Vagina (tissue), 2 donors: ENCODE data around the gene ZFP2. TPM values are rescaled to one million over a fixed set of nuclear protein-coding genes. Genes with fewer than 3 reads are reported as not detected.

Source experiments
- DNase-seq, 2 donors: peaks; one replicate each; pipeline ENCODE4 v3.0.0-alpha.2; 2017; ENCODE audit errors: extremely low spot score in 2 of 2
- H3K27ac ChIP-seq: fragments of 200-600 bp; sonication (generic); one replicate; pipeline ENCODE4 v1.5.1; 2019
- H3K27me3 ChIP-seq: fragments of 200-600 bp; sonication (generic); one replicate; pipeline ENCODE4 v1.5.1; 2019
- H3K36me3 ChIP-seq, 2 donors: fragments of 200-600 bp; sonication (generic); one replicate each; pipeline ENCODE4 v1.5.1; 2017 to 2019
- H3K4me1 ChIP-seq: fragments of 200-600 bp; sonication (generic); one replicate; pipeline ENCODE4 v1.5.1; 2019
- H3K4me3 ChIP-seq, 2 donors: fragments of 200-600 bp; sonication (generic); 1 replicate in 1 of 2; 2 replicates in 1 of 2; pipeline ENCODE4 v1.5.1; 2016 to 2019
- H3K9me3 ChIP-seq: fragments of 200-600 bp; sonication (generic); one replicate; pipeline ENCODE4 v1.5.1; 2019
- POLR2A ChIP-seq, 2 donors: fragments of 450-650 bp; IDR thresholded peaks; one replicate each; pipeline ENCODE4 v1.6.1; 2017; ENCODE audit warnings: antibody characterized with exemption in 2 of 2, mild to moderate bottlenecking in 2 of 2, moderate library complexity in 2 of 2
- POLR2AphosphoS5 ChIP-seq, 2 donors: sonication (generic); formaldehyde crosslinking; IDR thresholded peaks; one replicate each; pipeline ENCODE4 v1.9.0; 2017; ENCODE audit warnings: antibody characterized with exemption in 2 of 2, mild to moderate bottlenecking in 2 of 2, low read depth in 1 of 2; ENCODE audit not compliant: insufficient read depth in 1 of 2
- intact Hi-C: fragments of 100-400 bp; cut with DNase I; formaldehyde crosslinking; loops from one replicate; pipeline ENCODE4 v1.15.1; 2023
- total RNA-seq: library from RNA; depleted of rRNA; stranded (reverse); fragments of >200 nt; gene quantifications from one replicate; pipeline ENCODE4 v1.2.3, GENCODE V29; 2016
- TF ChIP-seq, protein P1 (sequence below), 3 experiments: fragments of 450-650 bp in 2 of 3; fragments of 200-600 bp in 1 of 3; sonication (generic) in 1 of 3; IDR thresholded peaks; one replicate each; pipeline ENCODE4 v1.5.1; 2017 to 2019; ENCODE audit warnings: antibody characterized with exemption in 3 of 3, mild to moderate bottlenecking in 2 of 3, moderate library complexity in 2 of 3

ZFP2 gene
- total RNA-seq, 1 donor from 2014 or later, result 2.2 TPM

DNA sequence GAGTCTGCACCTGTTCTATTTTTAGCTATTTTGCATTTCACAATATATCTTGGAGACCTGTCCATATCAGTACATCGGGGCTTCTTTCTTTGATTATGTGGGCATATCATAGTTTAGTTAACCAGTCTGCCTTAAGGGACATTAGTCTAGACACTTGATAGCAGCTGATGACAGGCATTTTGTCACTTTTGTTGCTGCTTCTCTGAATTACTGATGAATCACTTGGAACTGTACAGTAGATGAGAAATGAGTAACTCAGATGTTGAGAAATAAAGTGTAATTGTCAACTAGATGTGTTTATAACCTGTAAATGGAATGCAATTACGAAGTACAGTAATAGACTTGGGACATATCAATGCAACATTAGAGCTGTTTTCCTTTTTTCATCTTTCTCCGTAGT lies 7.1 kb downstream of the ZFP2 start:
- Histone ChIP-seq H3K4me1 (no peaks in the 10 kb centered on the region), H3K36me3 (peaks cover 0 to 13% of the 10 kb centered on the region in 2 donors), H3K4me3 (no peak overlapping the region), H3K27me3 (no peaks in the 10 kb centered on the region), H3K9me3 (no peaks in the 10 kb centered on the region), H3K27ac (no peak overlapping the region)
- intact Hi-C loops, result no loop called here
- no peak for DNase-seq
- TF ChIP-seq POLR2AphosphoS5 (IDR thresholded peaks at IDR 0.05; ENCODE audit: insufficient read depth in 1 of 2, low read depth in 1 of 2), result no peak
- TF ChIP-seq POLR2A (IDR thresholded peaks at IDR 0.05), result no peak
- TF ChIP-seq, protein P1, sequence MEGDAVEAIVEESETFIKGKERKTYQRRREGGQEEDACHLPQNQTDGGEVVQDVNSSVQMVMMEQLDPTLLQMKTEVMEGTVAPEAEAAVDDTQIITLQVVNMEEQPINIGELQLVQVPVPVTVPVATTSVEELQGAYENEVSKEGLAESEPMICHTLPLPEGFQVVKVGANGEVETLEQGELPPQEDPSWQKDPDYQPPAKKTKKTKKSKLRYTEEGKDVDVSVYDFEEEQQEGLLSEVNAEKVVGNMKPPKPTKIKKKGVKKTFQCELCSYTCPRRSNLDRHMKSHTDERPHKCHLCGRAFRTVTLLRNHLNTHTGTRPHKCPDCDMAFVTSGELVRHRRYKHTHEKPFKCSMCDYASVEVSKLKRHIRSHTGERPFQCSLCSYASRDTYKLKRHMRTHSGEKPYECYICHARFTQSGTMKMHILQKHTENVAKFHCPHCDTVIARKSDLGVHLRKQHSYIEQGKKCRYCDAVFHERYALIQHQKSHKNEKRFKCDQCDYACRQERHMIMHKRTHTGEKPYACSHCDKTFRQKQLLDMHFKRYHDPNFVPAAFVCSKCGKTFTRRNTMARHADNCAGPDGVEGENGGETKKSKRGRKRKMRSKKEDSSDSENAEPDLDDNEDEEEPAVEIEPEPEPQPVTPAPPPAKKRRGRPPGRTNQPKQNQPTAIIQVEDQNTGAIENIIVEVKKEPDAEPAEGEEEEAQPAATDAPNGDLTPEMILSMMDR (IDR thresholded peaks at IDR 0.05), result no peak

DNA sequence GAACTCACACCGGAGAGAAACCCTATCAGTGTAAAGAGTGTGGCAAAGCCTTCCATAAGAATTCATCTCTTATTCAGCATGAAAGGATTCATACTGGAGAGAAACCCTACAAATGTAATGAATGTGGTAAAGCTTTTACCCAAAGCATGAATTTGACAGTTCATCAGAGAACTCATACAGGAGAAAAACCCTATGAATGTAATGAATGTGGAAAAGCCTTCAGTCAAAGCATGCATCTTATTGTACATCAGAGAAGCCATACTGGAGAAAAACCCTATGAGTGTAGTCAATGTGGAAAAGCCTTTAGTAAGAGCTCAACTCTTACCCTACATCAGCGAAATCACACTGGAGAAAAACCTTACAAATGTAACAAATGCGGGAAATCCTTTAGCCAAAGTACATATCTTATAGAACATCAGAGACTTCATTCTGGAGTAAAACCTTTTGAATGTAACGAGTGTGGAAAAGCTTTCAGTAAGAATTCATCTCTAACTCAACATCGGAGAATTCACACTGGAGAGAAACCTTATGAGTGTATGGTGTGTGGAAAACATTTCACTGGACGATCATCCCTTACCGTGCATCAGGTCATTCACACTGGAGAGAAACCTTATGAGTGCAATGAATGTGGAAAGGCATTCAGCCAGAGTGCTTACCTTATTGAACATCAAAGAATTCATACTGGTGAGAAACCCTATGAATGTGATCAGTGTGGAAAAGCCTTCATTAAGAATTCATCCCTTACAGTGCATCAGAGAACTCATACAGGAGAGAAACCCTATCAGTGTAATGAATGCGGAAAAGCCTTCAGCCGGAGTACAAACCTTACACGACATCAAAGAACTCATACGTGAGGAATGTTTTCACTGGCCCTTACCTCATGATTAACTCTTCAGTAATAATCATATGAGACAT lies 36.4 kb downstream of the ZFP2 start:
- TF ChIP-seq, protein P1 (IDR thresholded peaks at IDR 0.05), result no peak
- no peak for TF ChIP-seq POLR2A (IDR thresholded peaks at IDR 0.05)
- TF ChIP-seq POLR2AphosphoS5 (IDR thresholded peaks at IDR 0.05; ENCODE audit: insufficient read depth in 1 of 2, low read depth in 1 of 2), result no peak
- no peak overlapping the region for H3K4me3 ChIP-seq
- no peak for DNase-seq
- H3K27me3 ChIP-seq, result no peaks in the 10 kb centered on the region
- H3K36me3 ChIP-seq, result peaks cover 0 to 71% of the 10 kb centered on the region in 2 donors
- H3K27ac ChIP-seq, result no peak overlapping the region
- intact Hi-C loops, result no loop called here
- peaks cover 77% of the 10 kb centered on the region for H3K9me3 ChIP-seq
- no peaks in the 10 kb centered on the region for H3K4me1 ChIP-seq

- Histone ChIP-seq H3K4me3 (peak within 1 kb of the TSS; percentile 75 to 79), H3K27me3 (no peaks in the 10 kb centered on the region), H3K9me3 (peaks cover 45% of the 10 kb centered on the region), H3K27ac (peak within 1 kb of the TSS; percentile 63), H3K36me3 (peaks cover 0 to 10% of the 10 kb centered on the region in 2 donors), H3K4me1 (peaks cover 18% of the 10 kb centered on the region)
- TF ChIP-seq, protein P1 (IDR thresholded peaks at IDR 0.05), result no peak
- TF ChIP-seq POLR2AphosphoS5 (IDR thresholded peaks at IDR 0.05; ENCODE audit: insufficient read depth in 1 of 2, low read depth in 1 of 2) (peak; percentile 81 to 91), POLR2A (IDR thresholded peaks at IDR 0.05) (no peak)
- peak in 1 of 2 donors; percentile 92 for DNase-seq
- intact Hi-C loops, result no loop called here
These were observed 45.1 kb downstream of the ZFP2 start, which contains the start of gene ZNF454 for GRCh38 chr5:178940569-178941360. TSS of gene ZNF454 (plus strand) at chr5:178941198. CDS start at chr5:178942792, 1,594 bp downstream.

- Histone ChIP-seq H3K4me3 (peak overlapping the region; percentile 75 to 79), H3K9me3 (peaks cover 39% of the 10 kb centered on the region), H3K4me1 (peaks cover 18% of the 10 kb centered on the region), H3K36me3 (peaks cover 0 to 16% of the 10 kb centered on the region in 2 donors), H3K27ac (peak overlapping the region; percentile 63), H3K27me3 (no peaks in the 10 kb centered on the region)
- DNase-seq, result no peak
- TF ChIP-seq, protein P1 (IDR thresholded peaks at IDR 0.05), result no peak
- TF ChIP-seq POLR2A (IDR thresholded peaks at IDR 0.05), result no peak
- no peak for TF ChIP-seq POLR2AphosphoS5 (IDR thresholded peaks at IDR 0.05; ENCODE audit: insufficient read depth in 1 of 2, low read depth in 1 of 2)
- intact Hi-C loops, result no loop called here
These were observed 45.6 kb downstream of the ZFP2 start for GRCh38 chr5:178941361-178941760.
